Kidney (tissue), 14 donors: ENCODE data around the gene IRF1. TPM values are rescaled to one million over a fixed set of nuclear protein-coding genes. Genes with fewer than 3 reads are reported as not detected.

Experiments used
- DNase-seq, 5 donors: peaks; one replicate each; pipeline ENCODE4 v3.0.0-alpha.2; 2013 to 2020
- FAIRE-seq: peaks from 2 replicates; lab custom pipeline; 2012; peaks lifted over from hg19 to GRCh38; lab: Jason Lieb, UNC
- H3K27ac ChIP-seq, 2 donors: one replicate each; pipeline ENCODE4 v1.7.0; 2013; ENCODE audit warnings: low read depth in 2 of 2, low read length in 2 of 2, inconsistent platforms in 1 of 2
- H3K27me3 ChIP-seq: one replicate; pipeline ENCODE4 v1.7.1; 2013; ENCODE audit warnings: low read length, inconsistent platforms; ENCODE audit not compliant: control insufficient read depth, insufficient read depth
- H3K36me3 ChIP-seq, 3 donors: one replicate each; pipeline versions ENCODE4 v1.7.0 to v1.7.1; 2013; ENCODE audit warnings: low read length in 3 of 3, control low read depth in 1 of 3, inconsistent platforms in 1 of 3; ENCODE audit not compliant: insufficient read depth in 3 of 3, control insufficient read depth in 2 of 3
- H3K4me1 ChIP-seq, 3 donors: one replicate each; pipeline versions ENCODE4 v1.7.0 to v1.7.1; 2013; ENCODE audit warnings: low read length in 3 of 3, inconsistent platforms in 1 of 3, low read depth in 1 of 3; ENCODE audit not compliant: control insufficient read depth in 2 of 3, insufficient read depth in 2 of 3
- H3K4me3 ChIP-seq, 3 donors: one replicate each; pipeline versions ENCODE4 v1.7.0 to v1.8.1; 2013; ENCODE audit warnings: low read length in 3 of 3, control low read depth in 1 of 3, inconsistent platforms in 1 of 3
- H3K9ac ChIP-seq, 3 donors: one replicate each; pipeline versions ENCODE4 v1.7.0 to v1.7.1; 2013; ENCODE audit warnings: low read length in 3 of 3, control low read depth in 1 of 3, inconsistent platforms in 1 of 3
- H3K9me3 ChIP-seq, 3 donors: one replicate each; pipeline versions ENCODE4 v1.7.0 to v1.7.1; 2013; ENCODE audit warnings: low read length in 3 of 3, control low read depth in 1 of 3, inconsistent platforms in 1 of 3; ENCODE audit not compliant: control insufficient read depth in 2 of 3, insufficient read depth in 1 of 3
- CTCF ChIP-seq: IDR thresholded peaks from 3 replicates; pipeline ENCODE4 v1.5.1; 2012; ENCODE audit warnings: mild to moderate bottlenecking, moderate library complexity, borderline replicate concordance; ENCODE audit not compliant: insufficient read depth; ENCODE audit errors: extremely low read depth
- intact Hi-C: fragments of 100-400 bp; cut with DNase I; formaldehyde crosslinking; loops from one replicate; pipeline ENCODE4 v1.11.1; 2022
- polyA plus RNA-seq: library from polyadenylated mRNA; stranded (reverse); fragments of 350-450 nt; fragmentation: Illumina TruSeq; extraction: RNeasy Lipid Tissue Mini Kit (QIAGEN cat#74804); gene quantifications from one replicate; pipeline ENCODE4 v1.2.3, GENCODE V29; 2014; ENCODE audit warnings: low read depth, low replicate concordance; ENCODE audit not compliant: insufficient read depth
- total RNA-seq: library from RNA; stranded (reverse); fragmentation: NEBNext Ultra II Directional; extraction: Animal tissue kit (Norgen Biotek cat#: 25700); gene quantifications from one replicate; pipeline ENCODE4 v1.2.1, GENCODE V29; 2021
- donor health status: control.
- donor health status: control.
- donor health status: control.
- donor health status: control.
- donor health status: control.
- donor health status: DM: yes; HTN: yes; CAD: no.
- donor health status: Normal renal cell carcinoma (clear cell type).

IRF1 gene
- total and polyA plus RNA-seq, 2 donors from 2014 or later: 20.5 to 55.6 TPM

- intact Hi-C loops: no loop called here
- DNase-seq (peak in 1 of 5 donors; percentile 16), FAIRE-seq (no peak)
- TF ChIP-seq CTCF: no peak
- H3K9me3 ChIP-seq: no peaks in the 10 kb centered on the region
- no peak overlapping the region for H3K27ac ChIP-seq
- H3K9ac ChIP-seq: no peak overlapping the region
- H3K36me3 ChIP-seq: no peaks in the 10 kb centered on the region
- no peaks in the 10 kb centered on the region for H3K27me3 ChIP-seq
- H3K4me1 ChIP-seq: peaks cover 0 to 35% (median 12%) of the 10 kb centered on the region in 3 donors
- no peak overlapping the region for H3K4me3 ChIP-seq
Measured at GRCh38 chr5:132473668-132474067, 16.9 kb downstream of the IRF1 start.

GRCh38 chr5:132473019-132473531, 17.5 kb downstream of the IRF1 start:
- intact Hi-C loops: no loop called here
- H3K4me1 ChIP-seq: peaks cover 0 to 31% (median 12%) of the 10 kb centered on the region in 3 donors
- no peak for TF ChIP-seq CTCF

GRCh38 chr5:132472431-132472830, 18.1 kb downstream of the IRF1 start:
- Histone ChIP-seq H3K9ac (no peak overlapping the region), H3K36me3 (no peaks in the 10 kb centered on the region), H3K27ac (no peak overlapping the region), H3K9me3 (no peaks in the 10 kb centered on the region), H3K27me3 (no peaks in the 10 kb centered on the region), H3K4me3 (no peak overlapping the region), H3K4me1 (peaks cover 0 to 31% (median 17%) of the 10 kb centered on the region in 3 donors)
- intact Hi-C loops: no loop called here
- DNase-seq (peak in 1 of 5 donors; percentile 16), FAIRE-seq (no peak)
- no peak for TF ChIP-seq CTCF

More at GRCh38 chr5:132473019-132473531, 17.5 kb downstream of the IRF1 start:
- Histone ChIP-seq H3K27me3 (no peaks in the 10 kb centered on the region), H3K9me3 (no peaks in the 10 kb centered on the region), H3K9ac (no peak overlapping the region), H3K36me3 (no peaks in the 10 kb centered on the region), H3K27ac (no peak overlapping the region), H3K4me3 (no peak overlapping the region)
- FAIRE-seq: no peak
- DNase-seq: peak in 1 of 5 donors; percentile 89

GRCh38 chr5:132471944-132472343, 18.6 kb downstream of the IRF1 start:
- Histone ChIP-seq H3K36me3 (no peaks in the 10 kb centered on the region), H3K27ac (no peak overlapping the region), H3K4me1 (peaks cover 0 to 35% (median 21%) of the 10 kb centered on the region in 3 donors), H3K9me3 (no peaks in the 10 kb centered on the region), H3K4me3 (no peak overlapping the region), H3K27me3 (no peaks in the 10 kb centered on the region), H3K9ac (no peak overlapping the region)
- intact Hi-C loops: no loop called here
- DNase-seq: peak in 1 of 5 donors; percentile 59
- no peak for TF ChIP-seq CTCF
- FAIRE-seq: no peak
